ENCODE results near the gene TBC1D2B.
"Not testable (repeated sequence)": the region's sequence is repeated elsewhere in the genome, so short reads cannot be mapped to it uniquely, and the experiment has no call there.

The TBC1D2B gene

DNA sequence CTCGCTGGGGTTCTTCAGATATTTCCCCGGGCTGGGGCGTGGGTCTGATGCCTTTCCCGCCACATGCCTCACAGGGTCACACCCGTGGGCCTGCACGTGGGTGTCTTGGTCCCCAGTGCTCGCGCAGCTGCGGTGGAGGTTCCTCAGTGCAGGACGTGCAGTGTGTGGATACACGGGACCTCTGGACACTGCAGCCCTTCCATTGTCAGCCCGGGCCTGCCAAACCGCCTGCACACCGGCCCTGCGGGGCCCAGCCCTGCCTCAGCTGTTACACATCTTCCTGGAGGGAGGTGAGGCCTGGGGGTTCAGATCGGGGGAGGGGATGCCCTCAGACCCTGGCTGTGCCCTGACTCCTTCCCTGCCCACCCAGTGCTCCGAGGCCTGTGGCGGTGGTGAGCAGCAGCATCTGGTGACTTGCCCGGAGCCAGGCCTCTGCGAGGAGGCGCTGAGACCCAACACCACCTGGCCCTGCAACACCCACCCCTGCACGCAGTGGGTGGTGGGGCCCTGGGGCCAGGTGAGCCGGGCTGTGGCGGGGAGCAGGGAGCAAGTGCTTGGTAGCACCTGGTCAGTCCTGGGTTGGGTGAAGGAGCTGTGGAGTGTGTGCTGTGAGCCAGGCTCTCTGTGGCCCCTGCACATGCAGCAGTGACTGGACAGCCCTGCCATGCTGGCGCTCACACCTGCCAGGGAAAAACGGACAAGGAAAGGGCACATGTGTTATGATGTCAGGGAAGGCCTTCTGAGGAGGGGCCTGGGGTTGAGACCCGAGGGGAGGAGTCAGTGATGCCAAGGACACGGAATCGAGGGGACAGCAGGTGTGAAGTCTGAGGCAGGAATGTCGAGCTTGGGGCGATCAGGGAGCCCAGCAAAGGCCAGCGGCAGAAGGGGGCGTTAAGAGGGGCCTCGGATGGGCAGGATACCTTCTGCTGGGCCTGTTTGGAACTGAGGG, 88.9 kb downstream of the TBC1D2B start:
- DNase-seq (ENCODE audit: low spot score): no peak

DNA sequence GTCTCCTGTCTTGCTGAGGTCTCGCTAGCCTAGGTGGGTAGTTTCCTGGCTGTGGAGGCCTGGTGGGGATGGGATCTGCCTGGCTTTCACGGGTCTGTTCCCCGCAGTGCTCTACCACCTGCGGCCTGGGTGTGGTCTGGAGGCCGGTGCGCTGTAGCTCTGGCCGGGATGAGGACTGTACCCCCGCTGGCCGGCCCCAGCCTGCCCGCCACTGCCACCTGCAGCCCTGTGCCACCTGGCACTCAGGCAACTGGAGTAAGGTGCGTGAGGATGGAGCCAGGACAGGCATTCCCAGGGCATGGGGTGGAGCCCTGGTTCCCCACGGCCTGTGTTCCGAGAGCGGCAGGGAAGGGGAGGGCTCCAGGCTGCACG, 89.8 kb downstream of the TBC1D2B start:
- DNase-seq (ENCODE audit: low spot score): not testable (repeated sequence)

DNA sequence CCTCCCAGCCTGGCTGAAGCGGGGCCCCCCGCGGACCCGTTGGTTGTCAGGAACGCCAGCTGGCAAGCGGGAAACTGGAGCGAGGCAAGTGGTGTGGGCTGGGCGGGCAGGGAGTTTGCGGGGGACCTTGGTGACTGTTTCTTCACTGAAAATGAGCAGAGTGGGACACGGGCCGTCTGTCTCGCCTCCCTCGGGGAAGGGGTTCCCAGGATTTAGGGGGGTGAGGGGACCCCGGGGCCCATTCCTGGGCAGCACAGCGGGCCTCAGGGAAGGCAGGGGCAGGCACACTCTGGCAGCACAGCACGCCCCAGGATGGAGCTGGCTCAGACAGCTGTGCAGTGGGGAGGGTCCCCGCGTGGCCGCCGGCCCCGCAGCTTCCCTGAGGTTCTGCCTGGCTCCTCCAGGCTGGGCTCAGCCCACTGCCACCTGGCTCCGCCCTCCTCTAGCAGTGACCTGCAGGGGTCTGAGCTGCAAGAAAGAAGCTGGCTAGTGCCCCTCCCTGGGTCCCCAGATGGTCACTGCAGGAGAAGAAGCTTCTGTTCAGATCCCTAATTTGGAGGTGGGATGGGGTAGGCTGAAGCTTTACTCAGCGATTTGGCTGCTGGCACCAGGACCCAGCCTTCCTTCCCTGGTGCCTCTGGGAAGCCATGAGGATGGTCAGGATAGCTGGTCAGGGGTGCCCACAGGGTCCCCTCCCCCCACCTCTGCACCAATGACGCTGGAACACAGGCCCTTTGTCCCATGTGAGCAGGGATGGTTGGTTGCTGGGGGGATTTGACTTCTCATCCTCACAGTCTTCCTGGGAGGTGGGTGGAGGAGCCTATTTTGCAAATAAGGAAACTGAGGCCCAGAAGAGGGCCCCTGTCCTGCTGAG, 90.4 kb downstream of the TBC1D2B start:
- no peak for DNase-seq (ENCODE audit: low spot score)

DNA sequence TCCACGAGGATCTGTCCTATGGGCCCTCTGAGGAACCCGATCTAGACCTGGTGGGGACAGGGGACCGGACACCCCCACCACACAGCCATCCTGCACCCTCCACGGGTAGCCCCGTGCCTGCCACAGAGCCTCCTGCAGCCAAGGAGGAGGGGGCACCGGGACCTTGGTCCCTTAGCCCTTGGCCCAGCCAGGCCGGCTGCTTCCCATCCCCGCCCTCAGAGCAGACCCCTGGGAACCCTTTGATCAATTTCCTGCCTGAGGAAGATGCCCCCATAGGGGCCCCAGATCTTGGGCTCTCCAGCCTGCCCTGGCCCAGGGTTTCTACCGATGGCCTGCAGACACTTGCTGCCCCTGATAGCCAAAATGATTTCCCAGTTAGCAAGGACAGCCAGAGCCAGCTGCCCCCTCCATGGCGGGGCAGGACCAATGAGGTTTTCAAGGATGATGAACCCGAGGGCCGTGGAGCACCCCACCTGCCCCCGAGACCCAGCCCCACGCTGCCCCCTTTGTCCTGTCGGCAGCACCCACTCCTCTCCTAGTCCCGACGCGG, 91.5 kb downstream of the TBC1D2B start:
- DNase-seq (ENCODE audit: low spot score): no peak

DNA sequence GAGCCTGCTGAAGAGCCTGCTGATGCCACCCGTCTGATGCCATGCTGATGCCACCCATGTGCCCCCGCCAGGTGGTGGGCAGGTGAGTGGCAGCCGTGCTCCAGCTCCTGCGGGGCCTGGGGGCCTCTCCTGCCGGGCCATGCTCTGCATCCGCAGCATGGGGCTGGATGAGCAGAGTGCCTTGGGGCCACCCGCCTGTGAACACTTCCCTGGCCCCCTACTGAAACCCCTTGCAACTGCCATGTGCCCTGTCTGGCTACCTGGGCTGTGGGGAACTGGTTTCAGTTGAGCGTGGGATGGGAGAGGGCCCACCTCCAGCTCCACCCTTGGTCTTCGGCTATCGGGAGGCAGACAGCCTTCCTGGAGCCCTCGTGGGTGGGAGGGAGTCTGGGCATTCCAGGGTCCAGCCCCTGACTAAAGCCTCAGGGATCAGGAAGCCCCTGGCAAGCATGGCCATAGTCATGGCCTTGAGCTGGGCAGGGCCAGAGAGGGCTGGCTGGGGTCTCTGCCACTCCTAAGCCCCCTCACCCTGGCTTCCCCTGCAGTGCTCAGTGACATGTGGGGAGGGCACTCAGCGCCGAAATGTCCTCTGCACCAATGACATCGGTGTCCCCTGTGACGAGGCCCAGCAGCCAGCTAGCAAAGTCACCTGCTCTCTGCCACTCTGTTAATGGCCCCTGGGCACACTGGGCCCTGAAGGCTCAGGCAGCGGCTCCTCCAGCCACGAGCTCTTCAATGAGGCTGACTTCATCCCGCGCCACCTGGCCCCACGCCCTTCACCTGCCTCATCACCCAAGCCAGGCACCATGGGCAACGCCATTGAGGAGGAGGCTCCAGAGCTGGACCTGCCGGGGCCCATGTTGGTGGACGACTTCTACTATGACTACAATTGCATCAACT, 92.2 kb downstream of the TBC1D2B start:
- no peak for DNase-seq (ENCODE audit: low spot score)

DNA sequence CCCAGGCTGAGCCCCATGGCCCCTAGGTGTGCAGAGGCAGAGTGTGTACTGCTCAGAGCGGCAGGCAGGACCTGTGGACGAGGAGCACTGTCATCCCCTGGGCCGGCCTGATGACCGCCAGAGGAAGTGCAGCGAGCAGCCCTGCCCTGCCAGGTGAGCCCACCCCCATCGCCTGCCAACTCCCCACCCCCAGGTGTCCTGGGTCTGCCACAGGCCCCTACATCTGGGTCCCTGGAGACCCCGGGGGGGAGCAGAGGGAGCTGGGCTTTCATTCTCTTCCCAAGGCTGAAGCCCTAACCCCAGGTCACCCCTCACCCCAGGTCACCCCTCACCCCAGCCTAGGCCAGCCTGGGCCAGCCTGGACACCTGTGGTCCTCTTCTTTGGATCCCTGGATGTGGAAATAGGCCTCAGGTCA, 93.1 kb downstream of the TBC1D2B start:
- DNase-seq (ENCODE audit: low spot score): no peak

DNA sequence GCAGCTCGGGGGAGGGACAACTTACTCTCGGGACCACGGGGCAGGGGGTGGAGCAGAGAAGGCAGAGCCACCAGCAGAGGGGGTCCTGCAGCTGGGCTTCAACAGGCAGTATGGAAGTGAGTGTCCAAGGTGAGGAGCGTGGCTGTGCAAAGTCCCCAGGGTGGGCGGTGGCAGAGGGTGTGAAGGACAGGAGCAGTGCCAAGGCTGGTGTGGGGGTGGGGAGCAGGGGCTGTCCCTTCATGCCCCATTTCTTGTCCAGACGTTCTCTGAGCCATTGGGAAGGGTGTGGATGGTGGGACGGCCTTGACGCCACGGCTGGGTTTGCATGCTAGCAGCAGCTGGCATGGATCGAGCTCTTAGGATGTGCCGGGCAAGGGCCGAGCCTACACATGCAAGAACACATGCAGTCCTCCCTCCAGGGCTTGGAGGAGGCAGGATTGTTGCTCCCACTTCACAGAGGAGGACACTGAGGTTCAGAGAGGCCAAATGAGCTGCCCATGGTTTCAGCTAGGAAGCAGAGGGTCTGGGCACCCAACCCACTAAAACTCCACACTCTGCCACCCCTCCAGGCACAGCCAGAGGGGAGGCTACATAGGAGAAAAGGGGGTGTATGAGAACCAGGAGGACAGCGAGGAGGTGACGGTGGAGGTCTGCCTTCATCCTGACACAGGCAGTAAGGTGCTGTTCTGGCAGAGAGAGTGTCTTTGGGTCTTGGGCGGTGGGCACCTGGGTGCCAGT, 93.6 kb downstream of the TBC1D2B start:
- DNase-seq (ENCODE audit: low spot score): no peak

DNA sequence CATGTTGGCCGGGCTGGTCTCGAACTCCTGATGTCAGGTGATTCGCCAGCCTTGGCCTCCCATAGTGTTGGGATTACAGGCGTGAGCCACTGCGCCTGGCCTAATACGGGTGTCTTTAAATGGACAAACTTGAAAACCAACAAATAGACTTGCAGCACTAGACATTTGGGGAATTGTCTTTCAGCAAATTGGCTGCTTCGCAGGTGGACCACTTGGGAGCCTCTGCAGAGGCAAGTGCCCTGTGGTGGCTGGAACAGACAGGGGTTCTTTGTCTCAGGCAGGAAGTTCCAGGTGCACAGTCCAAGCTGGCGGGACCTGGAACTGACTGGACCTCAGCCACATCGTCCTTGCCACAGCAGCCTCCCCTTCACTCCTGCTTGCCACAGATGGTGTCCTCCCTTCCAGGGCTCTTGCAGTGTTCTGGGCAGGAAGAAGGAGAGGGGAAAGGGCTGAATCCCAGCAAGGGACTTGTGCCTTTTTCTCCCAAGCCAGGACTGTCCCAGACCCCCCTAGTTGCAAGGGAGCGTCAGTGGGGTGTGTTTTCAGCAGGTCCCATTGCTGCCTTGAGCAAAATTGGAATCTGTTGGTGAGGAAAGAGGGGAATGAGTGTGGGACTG, 94.3 kb downstream of the TBC1D2B start:
- no peak for DNase-seq (ENCODE audit: low spot score)

DNA sequence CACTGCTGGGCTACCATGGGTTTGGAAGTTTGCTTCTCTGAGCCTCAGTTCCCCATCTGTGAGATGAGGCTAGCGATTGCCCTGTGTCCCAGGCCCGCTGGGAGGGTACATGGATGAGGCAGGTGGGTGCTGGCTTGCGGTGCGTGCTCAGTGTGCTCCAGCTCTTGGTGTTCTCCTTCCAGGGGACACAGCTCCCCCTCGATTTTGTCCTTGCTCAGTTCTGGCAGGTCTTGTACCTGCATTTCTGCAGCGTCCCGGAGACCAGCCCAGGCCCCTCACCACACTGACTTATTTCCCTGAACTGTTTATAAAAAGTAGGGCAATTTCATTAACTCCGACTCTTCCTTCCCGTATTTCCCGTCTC, 95.4 kb downstream of the TBC1D2B start:
- no peak for DNase-seq (ENCODE audit: low spot score)

DNA sequence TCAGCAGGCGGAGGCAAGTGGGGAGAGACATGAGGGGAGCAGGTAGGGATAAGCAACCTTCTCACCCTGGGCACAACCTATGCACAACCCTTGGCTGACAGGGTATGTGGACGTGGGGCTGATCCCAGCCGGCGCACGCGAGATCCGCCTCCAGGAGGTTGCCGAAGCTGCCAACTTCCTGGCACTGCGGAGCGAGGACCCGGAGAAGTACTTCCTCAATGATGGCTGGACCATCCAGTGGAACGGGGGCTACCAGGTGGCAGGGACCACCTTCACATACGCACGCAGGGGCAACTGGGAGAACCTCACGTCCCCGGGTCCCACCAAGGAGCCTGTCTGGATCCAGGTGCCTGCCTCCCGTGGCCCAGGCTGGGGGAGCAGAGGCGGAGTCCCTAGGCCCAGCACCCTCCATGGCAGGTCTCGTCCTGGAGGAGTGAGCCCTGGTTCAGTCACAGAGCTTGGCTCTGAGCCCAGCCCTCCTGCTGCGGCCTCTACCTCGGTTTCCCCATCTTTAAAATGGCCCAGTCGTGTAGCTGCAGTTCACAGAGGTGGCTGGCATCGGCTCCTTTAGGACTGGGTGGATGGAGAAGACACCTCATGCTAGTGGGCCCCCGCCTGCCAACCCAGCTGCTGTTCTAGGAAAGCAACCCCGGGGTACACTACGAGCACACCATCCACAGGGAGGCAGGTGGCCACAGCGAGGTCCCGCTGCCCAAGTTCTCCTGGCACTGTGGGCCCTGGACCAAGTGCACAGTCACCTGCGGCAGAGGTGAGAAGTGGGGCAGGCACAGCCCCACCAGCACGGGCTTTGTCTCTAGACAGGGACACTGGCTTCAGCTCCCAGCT, 96.0 kb downstream of the TBC1D2B start:
- DNase-seq (ENCODE audit: low spot score): no peak

DNA sequence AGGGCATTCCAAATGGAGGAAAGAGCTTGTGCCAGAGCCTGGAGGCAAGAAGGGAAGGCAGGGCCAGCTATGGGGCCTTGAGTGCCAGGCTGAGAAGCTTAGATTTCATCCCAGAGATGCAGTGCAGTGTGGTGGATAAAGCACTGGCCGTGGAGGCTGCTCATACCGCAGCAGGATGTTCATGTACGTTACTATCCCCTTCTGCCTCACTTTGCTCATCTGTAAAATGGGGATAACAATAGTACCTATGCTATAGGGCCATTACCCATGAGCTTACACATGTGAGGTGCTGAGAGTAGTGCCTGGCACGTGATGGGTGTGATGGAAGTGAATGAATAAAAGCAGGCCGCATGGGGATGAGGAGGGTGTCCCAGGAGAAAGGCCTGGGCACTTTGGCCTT, 96.8 kb downstream of the TBC1D2B start:
- DNase-seq (ENCODE audit: low spot score): not testable (repeated sequence)

DNA sequence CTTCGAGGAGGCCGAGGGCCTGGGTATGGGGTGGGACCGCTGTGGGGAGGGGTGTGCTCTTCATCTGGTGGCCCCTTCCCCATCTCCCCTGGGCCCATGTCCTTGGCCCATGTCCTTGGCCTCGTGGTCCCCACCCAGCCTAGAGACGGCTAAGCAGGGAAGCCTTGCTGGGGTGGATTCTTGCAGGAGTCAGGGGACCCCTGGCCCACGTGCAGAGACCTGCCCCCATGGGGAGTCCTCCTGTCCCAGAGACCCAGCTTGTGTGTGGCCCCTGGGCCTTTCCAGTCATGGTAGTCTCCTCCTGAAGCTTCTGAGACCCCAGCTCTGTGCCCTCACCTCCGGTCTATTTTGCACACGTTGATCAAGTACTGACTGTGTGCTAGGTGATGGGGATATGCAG, 97.4 kb downstream of the TBC1D2B start:
- no peak for DNase-seq (ENCODE audit: low spot score)

DNA sequence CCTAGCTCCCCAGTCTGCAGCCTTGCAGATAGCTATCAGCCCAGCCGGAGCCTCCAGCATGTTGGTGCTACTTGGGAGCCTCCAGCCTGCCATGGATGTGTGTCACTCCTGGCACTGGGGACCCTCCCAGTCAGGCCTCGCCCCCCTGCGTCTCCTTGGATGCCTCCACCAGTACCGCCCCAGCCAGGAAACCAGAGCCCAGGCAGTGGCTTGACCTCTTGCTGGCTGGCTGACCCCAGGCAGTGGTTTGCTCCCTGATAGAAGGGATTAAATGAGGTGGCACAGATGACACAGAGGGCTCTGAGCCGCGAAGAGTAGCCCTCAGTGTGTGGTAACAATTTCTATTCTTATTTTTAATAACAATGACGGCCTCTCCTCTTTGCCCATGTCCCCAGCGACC, 98.4 kb downstream of the TBC1D2B start:
- DNase-seq (ENCODE audit: low spot score): not testable (repeated sequence)

DNA sequence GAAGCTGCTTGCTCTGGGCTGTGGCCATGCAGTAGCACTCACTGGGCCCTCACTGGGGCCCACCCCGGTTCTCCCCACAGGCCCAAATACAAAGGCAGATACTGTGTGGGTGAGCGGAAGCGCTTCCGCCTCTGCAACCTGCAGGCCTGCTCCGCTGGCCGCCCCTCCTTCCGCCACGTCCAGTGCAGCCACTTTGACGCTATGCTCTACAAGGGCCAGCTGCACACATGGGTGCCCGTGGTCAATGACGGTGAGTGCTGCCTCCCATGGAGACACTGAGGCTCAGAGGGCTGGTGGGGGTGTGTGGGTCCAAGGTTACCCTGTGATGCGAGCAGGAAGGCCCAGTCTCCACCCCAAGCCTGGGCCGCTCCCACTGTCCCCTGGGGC, 98.8 kb downstream of the TBC1D2B start:
- not testable (repeated sequence) for DNase-seq (ENCODE audit: low spot score)

DNA sequence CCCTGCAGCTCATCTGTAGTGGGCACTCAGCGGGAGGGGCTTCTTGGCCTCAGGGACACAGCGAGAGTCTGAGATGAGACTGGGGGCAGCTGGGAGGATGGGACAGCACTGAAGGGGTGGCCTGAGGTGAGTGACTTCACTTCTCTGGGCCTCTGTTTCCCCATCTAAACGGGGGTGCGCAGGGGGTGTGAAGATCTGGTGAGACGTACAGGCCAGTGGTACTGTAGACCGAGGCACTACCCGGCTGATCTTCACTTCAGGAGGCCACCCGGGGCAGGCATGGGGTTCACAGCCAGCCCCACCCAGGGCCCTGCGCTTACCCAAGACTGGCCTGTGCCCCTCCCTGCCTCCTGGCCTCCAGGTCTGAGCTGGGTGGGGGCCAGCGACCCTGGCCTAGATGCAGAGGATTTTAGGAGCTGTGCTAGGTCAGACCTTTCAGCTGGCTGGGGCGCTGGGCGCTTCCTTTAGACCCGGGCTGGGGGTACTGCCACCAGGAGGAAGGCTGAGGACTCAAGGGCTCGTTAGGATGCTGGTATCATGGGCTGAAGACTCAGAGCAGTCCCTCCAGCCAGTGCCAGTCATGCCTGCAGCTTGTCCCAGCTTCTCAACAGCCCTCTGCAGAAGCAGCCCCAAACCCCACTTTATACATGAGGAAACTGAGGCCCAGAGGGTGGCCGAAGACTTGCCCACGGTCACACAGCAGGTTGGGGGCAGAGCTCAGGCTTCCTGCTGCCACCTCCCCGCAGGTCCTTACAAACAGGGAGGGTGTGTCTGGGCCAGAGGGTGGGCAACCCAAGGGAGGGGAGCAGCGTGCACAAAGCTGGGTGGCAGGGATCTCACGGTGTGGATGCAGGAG, 99.4 kb downstream of the TBC1D2B start:
- not testable (repeated sequence) for DNase-seq (ENCODE audit: low spot score)

DNA sequence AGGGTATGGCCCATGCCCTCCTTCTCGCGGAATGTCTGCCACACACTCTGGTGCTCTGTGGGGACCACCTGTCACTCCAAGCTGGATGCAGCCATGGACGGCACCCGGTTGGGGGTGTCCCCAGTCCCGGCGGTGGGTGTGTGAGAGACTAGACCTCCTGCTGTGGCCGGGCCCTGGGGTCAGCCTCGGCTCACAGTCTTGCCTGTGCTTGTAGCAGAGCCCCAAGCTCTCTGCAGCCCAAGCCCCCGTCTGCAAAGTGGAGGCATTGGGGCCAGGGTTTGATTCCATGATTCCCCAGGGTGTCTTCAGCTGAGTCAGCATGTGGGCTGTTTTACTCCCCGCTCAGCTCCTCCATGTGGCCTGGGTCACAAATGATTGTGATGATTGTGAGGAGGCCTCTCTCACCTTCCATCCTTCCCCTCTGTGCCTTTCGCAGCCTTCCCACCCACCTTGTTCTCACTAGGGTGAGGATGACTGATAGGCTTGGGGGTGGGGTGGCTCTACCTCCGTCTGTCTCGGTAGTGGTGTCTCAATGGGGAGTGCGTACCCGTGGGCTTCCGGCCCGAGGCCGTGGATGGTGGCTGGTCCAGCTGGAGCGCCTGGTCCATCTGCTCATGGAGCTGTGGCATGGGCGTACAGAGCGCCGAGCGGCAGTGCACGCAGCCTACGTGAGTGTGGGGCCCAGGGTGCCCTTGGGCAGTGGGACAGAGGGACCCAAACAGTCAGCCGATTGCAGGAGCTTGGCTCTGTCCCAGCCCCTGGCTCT, 100.6 kb downstream of the TBC1D2B start:
- DNase-seq (ENCODE audit: low spot score): not testable (repeated sequence)

DNA sequence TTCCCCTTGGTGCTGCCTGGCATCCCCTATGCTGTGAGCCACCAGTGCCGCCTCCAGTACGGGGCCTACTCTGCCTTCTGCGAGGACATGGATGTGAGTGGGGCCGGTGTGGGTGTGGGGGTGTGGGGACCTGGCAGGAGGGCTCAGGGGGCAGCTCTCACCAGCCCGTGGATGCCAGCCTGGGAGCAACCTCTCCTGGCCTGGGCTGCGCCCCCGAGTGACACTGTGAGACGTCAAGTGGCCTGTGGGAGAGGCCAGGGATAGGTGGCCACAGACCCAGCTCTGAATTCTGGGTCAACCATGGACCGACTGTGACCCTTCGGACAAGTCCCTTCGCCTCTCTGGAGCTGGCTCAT, 101.4 kb downstream of the TBC1D2B start:
- not testable (repeated sequence) for DNase-seq (ENCODE audit: low spot score)
